GM23338 (cell line): ENCODE results near the gene RNU6-9. TPM values are rescaled to one million over a fixed set of nuclear protein-coding genes. Genes with fewer than 3 reads are reported as not detected.
A peak's percentile ranks its signal among the peaks of the same experiment; 100 is the strongest.

Experiments
- ATAC-seq: fragments of 200-7000 bp; cut with Tn5 transposase; 3 replicates; pipeline ENCODE4 v1.9.1; 2020
- DNase-seq: peaks from one replicate; pipeline ENCODE4 v3.0.0-alpha.2; 2015; ENCODE audit warnings: low spot score
- H2AFZ ChIP-seq: fragments of 200-600 bp; sonication (generic); 2 replicates; pipeline ENCODE4 v1.8.0; 2016; ENCODE audit warnings: antibody characterized with exemption, mild to moderate bottlenecking, moderate library complexity
- H3F3A ChIP-seq: fragments of 200-600 bp; sonication (generic); replicated peaks from 2 replicates; pipeline ENCODE4 v1.8.0; 2017; ENCODE audit warnings: antibody characterized with exemption, mixed run types, low read depth
- H3K27ac ChIP-seq: fragments of 200-600 bp; sonication (generic); 2 replicates; pipeline ENCODE4 v1.6.1; 2016; ENCODE audit warnings: low read depth
- H3K27me3 ChIP-seq: fragments of 200-600 bp; sonication (generic); 2 replicates; pipeline ENCODE4 v1.8.0; 2016; ENCODE audit warnings: mild to moderate bottlenecking, mixed run types, moderate library complexity; ENCODE audit not compliant: insufficient read depth
- H3K36me3 ChIP-seq: fragments of 200-600 bp; sonication (generic); 2 replicates; pipeline ENCODE4 v1.8.0; 2016; ENCODE audit warnings: mild to moderate bottlenecking; ENCODE audit not compliant: insufficient read depth
- H3K4me1 ChIP-seq: fragments of 200-600 bp; sonication (generic); 2 replicates; pipeline ENCODE4 v1.8.0; 2016; ENCODE audit warnings: mild to moderate bottlenecking, moderate library complexity; ENCODE audit not compliant: insufficient read depth
- H3K4me2 ChIP-seq: fragments of 200-600 bp; sonication (generic); 2 replicates; pipeline ENCODE4 v1.7.1; 2017; ENCODE audit warnings: mixed run types
- H3K4me3 ChIP-seq: fragments of 200-600 bp; sonication (generic); 2 replicates; pipeline ENCODE4 v1.6.1; 2016; ENCODE audit warnings: mixed run types
- H3K79me2 ChIP-seq: fragments of 200-600 bp; sonication (generic); replicated peaks from 2 replicates; pipeline ENCODE4 v1.8.0; 2017; ENCODE audit warnings: mild to moderate bottlenecking; ENCODE audit not compliant: insufficient read depth
- H3K9me2 ChIP-seq: fragments of 200-600 bp; sonication (generic); 2 replicates; pipeline ENCODE4 v1.8.0; 2017; ENCODE audit not compliant: insufficient read depth
- H4K20me1 ChIP-seq: fragments of 200-600 bp; sonication (generic); replicated peaks from 2 replicates; pipeline ENCODE4 v1.8.0; 2017; ENCODE audit warnings: mild to moderate bottlenecking; ENCODE audit not compliant: insufficient read depth
- H3K27ac Mint-ChIP-seq: 2 replicates; pipeline ENCODE4 v1.8.0; 2020; ENCODE audit warnings: inconsistent platforms, mild to moderate bottlenecking, moderate library complexity, mixed read lengths
- H3K27me3 Mint-ChIP-seq: 3 replicates; pipeline ENCODE4 v1.8.0; 2022; ENCODE audit warnings: low read depth, mild to moderate bottlenecking, moderate library complexity, mixed read lengths, inconsistent platforms; ENCODE audit not compliant: insufficient read depth, poor library complexity
- H3K36me3 Mint-ChIP-seq: 3 replicates; pipeline ENCODE4 v1.8.0; 2021; ENCODE audit warnings: low read depth, mild to moderate bottlenecking, inconsistent platforms, moderate library complexity, mixed read lengths
- H3K4me1 Mint-ChIP-seq: 3 replicates; pipeline ENCODE4 v1.8.0; 2020; ENCODE audit warnings: mild to moderate bottlenecking, inconsistent platforms, mixed read lengths
- H3K4me3 Mint-ChIP-seq: 3 replicates; pipeline ENCODE4 v1.8.0; 2021; ENCODE audit warnings: moderate library complexity, mild to moderate bottlenecking, inconsistent platforms, mixed read lengths
- H3K9me3 Mint-ChIP-seq: 3 replicates; pipeline ENCODE4 v1.8.0; 2020; ENCODE audit warnings: moderate library complexity, mild to moderate bottlenecking, inconsistent platforms, mixed read lengths
- CREB1 ChIP-seq: fragments of 250-450 bp; sonication (Bioruptor Pico); IDR thresholded peaks from 2 replicates; pipeline ENCODE4 v1.5.0; 2020; ENCODE audit warnings: low read depth, mild to moderate bottlenecking, moderate library complexity
- ETS1 ChIP-seq: IDR thresholded peaks from 2 replicates; pipeline ENCODE4 v1.6.1; 2016; ENCODE audit warnings: antibody characterized with exemption
- EZH2phosphoT487 ChIP-seq: fragments of 200-600 bp; sonication (generic); IDR thresholded peaks from one replicate; pipeline ENCODE4 v1.8.1; 2018; ENCODE audit warnings: antibody characterized with exemption; ENCODE audit not compliant: unreplicated experiment
- JUNB ChIP-seq: IDR thresholded peaks from one replicate; pipeline ENCODE4 v1.6.1; 2016; ENCODE audit warnings: antibody characterized with exemption; ENCODE audit not compliant: unreplicated experiment
- NANOG ChIP-seq: IDR thresholded peaks from 2 replicates; pipeline ENCODE4 v1.6.1; 2016; ENCODE audit warnings: antibody characterized with exemption, borderline replicate concordance
- POLR2AphosphoS5 ChIP-seq: IDR thresholded peaks from 2 replicates; pipeline ENCODE4 v1.6.1; 2016; ENCODE audit warnings: antibody characterized with exemption, low read depth
- REST ChIP-seq: IDR thresholded peaks from one replicate; pipeline ENCODE4 v1.6.1; 2018; ENCODE audit warnings: antibody characterized with exemption; ENCODE audit not compliant: unreplicated experiment
- STAT1 ChIP-seq: IDR thresholded peaks from one replicate; pipeline ENCODE4 v1.6.1; 2016; ENCODE audit warnings: antibody characterized with exemption; ENCODE audit not compliant: unreplicated experiment
- ZNF114 ChIP-seq: fragments of 250-450 bp; sonication (Bioruptor Pico); IDR thresholded peaks from 2 replicates; pipeline ENCODE4 v1.5.0; 2020; ENCODE audit warnings: mild to moderate bottlenecking, moderate library complexity
- ZNF331 ChIP-seq: fragments of 250-450 bp; sonication (Bioruptor Pico); IDR thresholded peaks from 2 replicates; pipeline ENCODE4 v1.5.0; 2020; ENCODE audit warnings: low read depth, mild to moderate bottlenecking, moderate library complexity
- ZNF462 ChIP-seq: fragments of 250-450 bp; sonication (Bioruptor Pico); IDR thresholded peaks from 2 replicates; pipeline ENCODE4 v1.5.0; 2020; ENCODE audit warnings: mild to moderate bottlenecking, moderate library complexity
- polyA plus RNA-seq: library from polyadenylated mRNA; unstranded; fragments of >200 nt; fragmentation: Nextera tagmentation; extraction: Ambion mirVana; gene quantifications from 2 replicates; pipeline ENCODE4 v1.2.1, GENCODE V29; 2016
- total RNA-seq: library from RNA; depleted of rRNA; stranded (reverse); fragments of >200 nt; shearing (Covaris generic); gene quantifications from 2 replicates; pipeline ENCODE4 v1.2.3, GENCODE V29; 2014
- TF ChIP-seq, protein P1 (sequence below), 2 experiments: fragments of 200-600 bp in 1 of 2; sonication (generic) in 1 of 2; conservative IDR thresholded peaks; 2 replicates each; pipeline versions ENCODE4 v1.5.1 to v1.6.1; 2016 to 2017; ENCODE audit warnings: antibody characterized with exemption in 2 of 2, low read depth in 2 of 2, mild to moderate bottlenecking in 2 of 2, moderate library complexity in 1 of 2

RNU6-9 gene
- total and polyA plus RNA-seq, 2 experiments from 2014 or later: not detected

- TF ChIP-seq ZNF462 (no peak), NANOG (no peak)
These were observed 26.4 kb upstream of the RNU6-9 start (continued) for GRCh38 chr19:866769-867300.

DNA sequence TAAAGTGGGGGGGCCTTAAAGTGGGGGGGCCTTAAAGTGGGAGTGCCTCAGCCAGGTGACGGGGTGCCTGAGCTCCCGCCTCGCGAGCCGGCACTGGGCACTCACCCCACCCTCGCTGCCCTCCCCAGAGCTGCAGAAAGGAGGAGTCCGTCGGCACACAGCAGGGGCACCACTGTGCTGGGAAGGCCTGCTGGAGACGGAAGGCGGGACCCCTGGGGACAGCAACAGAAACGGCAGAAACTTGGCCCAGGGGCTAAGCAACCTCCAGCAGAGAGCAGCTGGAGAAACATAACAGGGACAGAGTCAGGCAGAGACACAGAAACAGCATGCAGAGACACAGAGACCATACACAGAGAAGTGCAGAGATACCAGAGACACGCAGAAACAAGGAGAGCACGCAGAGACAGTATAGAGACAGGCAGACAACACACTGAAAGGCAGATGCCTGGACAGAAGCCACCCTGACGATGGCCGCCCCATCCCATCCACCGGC, 25.9 kb upstream of the RNU6-9 start:
- peaks cover 29% of the 10 kb centered on the region for H3K27me3 Mint-ChIP-seq
- Histone ChIP-seq H3F3A (peaks cover 33% of the 10 kb centered on the region), H3K36me3 (no peaks in the 10 kb centered on the region), H4K20me1 (peaks cover 9% of the 10 kb centered on the region; the same call in 1 of the 2 replicates), H3K27ac (no peak overlapping the region), H3K27me3 (peaks cover 4% of the 10 kb centered on the region; the same call in 1 of the 2 replicates), H3K9me2 (no peaks in the 10 kb centered on the region), H3K4me1 (no peaks in the 10 kb centered on the region), H3K4me3 (no peak overlapping the region), H2AFZ (no peak overlapping the region), H3K79me2 (no peaks in the 10 kb centered on the region), H3K4me2 (no peak overlapping the region)
- ATAC-seq (peak; percentile 13), DNase-seq (no peak)
- H3K4me3 Mint-ChIP-seq: no peak overlapping the region
- TF ChIP-seq CREB1 (CRISPR knock-in tag) (no peak), ZNF331 (CRISPR knock-in tag) (no peak), REST (no peak), EZH2phosphoT487 (no peak), ZNF114 (no peak), NANOG (no peak), ETS1 (no peak), JUNB (no peak), POLR2AphosphoS5 (no peak), STAT1 (no peak)
- TF ChIP-seq, protein P1, sequence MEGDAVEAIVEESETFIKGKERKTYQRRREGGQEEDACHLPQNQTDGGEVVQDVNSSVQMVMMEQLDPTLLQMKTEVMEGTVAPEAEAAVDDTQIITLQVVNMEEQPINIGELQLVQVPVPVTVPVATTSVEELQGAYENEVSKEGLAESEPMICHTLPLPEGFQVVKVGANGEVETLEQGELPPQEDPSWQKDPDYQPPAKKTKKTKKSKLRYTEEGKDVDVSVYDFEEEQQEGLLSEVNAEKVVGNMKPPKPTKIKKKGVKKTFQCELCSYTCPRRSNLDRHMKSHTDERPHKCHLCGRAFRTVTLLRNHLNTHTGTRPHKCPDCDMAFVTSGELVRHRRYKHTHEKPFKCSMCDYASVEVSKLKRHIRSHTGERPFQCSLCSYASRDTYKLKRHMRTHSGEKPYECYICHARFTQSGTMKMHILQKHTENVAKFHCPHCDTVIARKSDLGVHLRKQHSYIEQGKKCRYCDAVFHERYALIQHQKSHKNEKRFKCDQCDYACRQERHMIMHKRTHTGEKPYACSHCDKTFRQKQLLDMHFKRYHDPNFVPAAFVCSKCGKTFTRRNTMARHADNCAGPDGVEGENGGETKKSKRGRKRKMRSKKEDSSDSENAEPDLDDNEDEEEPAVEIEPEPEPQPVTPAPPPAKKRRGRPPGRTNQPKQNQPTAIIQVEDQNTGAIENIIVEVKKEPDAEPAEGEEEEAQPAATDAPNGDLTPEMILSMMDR (conservative IDR thresholded peaks at IDR 0.05; ENCODE audit: low read depth in 2 of 2): no peak
- peaks cover 5% of the 10 kb centered on the region for H3K4me1 Mint-ChIP-seq
- H3K36me3 Mint-ChIP-seq: peaks cover 27% of the 10 kb centered on the region
- H3K9me3 Mint-ChIP-seq: peaks cover 7% of the 10 kb centered on the region
- H3K27ac Mint-ChIP-seq: no peak overlapping the region
